GM12878 (cell line): ENCODE results near the gene OR51D1. TPM values are rescaled to one million over a fixed set of nuclear protein-coding genes. Genes with fewer than 3 reads are reported as not detected.

Source experiments
- ATAC-seq: fragments of 200-7000 bp; cut with Tn5 transposase; 3 replicates; pipeline ENCODE4 v1.9.1; 2020; ENCODE audit warnings: mild to moderate bottlenecking, moderate library complexity
- BruUV-seq: library from RNA; stranded (reverse); fragments of 400-500 nt; replicated peaks from 2 replicates; lab custom pipeline; 2021; lab: Mats Ljungman, UMichigan
- CTCF ChIA-PET: fragments of 300-600 bp; sonication (Branson Sonifier 250); formaldehyde crosslinking; extraction: SDS; loops from one replicate; lab custom pipeline; 2021; ENCODE audit warnings: inconsistent platforms; lab: Yijun Ruan, JAX
- POLR2A ChIA-PET: fragments of 350-600 bp; formaldehyde crosslinking; extraction: SDS; loops from one replicate; lab custom pipeline; 2021; ENCODE audit warnings: inconsistent platforms; lab: Charles Lee
- RAD21 ChIA-PET: fragments of 300-600 bp; sonication (Branson Sonifier 250); formaldehyde crosslinking; loops from one replicate; lab custom pipeline; 2023; ENCODE audit warnings: antibody characterized with exemption; ENCODE audit not compliant: unreplicated experiment; lab: Charles Lee
- SMC1A ChIA-PET: fragments of 300-600 bp; sonication (Branson Sonifier 250); formaldehyde crosslinking; loops from one replicate; lab custom pipeline; 2023; ENCODE audit not compliant: unreplicated experiment, uncharacterized antibody; lab: Charles Lee
- DNase-seq: peaks from one replicate; pipeline ENCODE4 v3.0.0-alpha.2; 2011; ENCODE audit warnings: low read depth, low spot score
- FAIRE-seq: peaks from 3 replicates; lab custom pipeline; 2011; peaks lifted over from hg19 to GRCh38; lab: Jason Lieb, UNC
- H2AFZ ChIP-seq: 2 replicates; pipeline ENCODE4 v1.6.0; 2011; ENCODE audit warnings: low read depth, low read length, control low read depth; ENCODE audit not compliant: control insufficient read depth
- H3K27ac ChIP-seq: 2 replicates; pipeline ENCODE4 v1.5.1; 2011; ENCODE audit warnings: control low read depth; ENCODE audit not compliant: control insufficient read depth, insufficient read depth
- H3K27me3 ChIP-seq, 2 experiments: replicated peaks in 1 of 2; 2 replicates each; pipeline versions ENCODE4 v1.6.0 to v1.6.1; 2011; ENCODE audit warnings: low read length in 1 of 2; ENCODE audit not compliant: control insufficient read depth in 2 of 2, insufficient read depth in 2 of 2
- H3K36me3 ChIP-seq, 2 experiments: 2 replicates each; pipeline ENCODE4 v1.5.1; 2011; ENCODE audit warnings: low read length in 1 of 2; ENCODE audit not compliant: control insufficient read depth in 2 of 2, insufficient read depth in 2 of 2
- H3K4me1 ChIP-seq: 2 replicates; pipeline ENCODE4 v1.6.1; 2011; ENCODE audit warnings: mild to moderate bottlenecking, low read length, moderate library complexity, mixed read lengths; ENCODE audit not compliant: control insufficient read depth, insufficient read depth
- H3K4me2 ChIP-seq: 2 replicates; pipeline ENCODE4 v1.6.0; 2011; ENCODE audit warnings: control low read depth; ENCODE audit not compliant: control insufficient read depth, insufficient read depth
- H3K4me3 ChIP-seq: fragments of 200-600 bp; sonication (generic); 2 replicates; pipeline ENCODE4 v1.5.1; 2016
- H3K79me2 ChIP-seq: 2 replicates; pipeline ENCODE4 v1.6.0; 2011; ENCODE audit warnings: low read length; ENCODE audit not compliant: control insufficient read depth, insufficient read depth
- H3K9ac ChIP-seq: 2 replicates; pipeline ENCODE4 v1.8.0; 2011; ENCODE audit warnings: low read length, control low read depth, mixed read lengths; ENCODE audit not compliant: control insufficient read depth, insufficient read depth
- H3K9me3 ChIP-seq: replicated peaks from 3 replicates; pipeline ENCODE4 v1.5.1; 2011; ENCODE audit warnings: mild to moderate bottlenecking, low read length; ENCODE audit not compliant: control insufficient read depth, insufficient read depth
- H4K20me1 ChIP-seq: 2 replicates; pipeline ENCODE4 v1.6.0; 2011; ENCODE audit not compliant: control insufficient read depth, insufficient read depth
- CEBPZ ChIP-seq: fragments of 150-350 bp; IDR thresholded peaks from 2 replicates; pipeline ENCODE4 v1.6.1; 2016; ENCODE audit warnings: low read depth, low read length
- ETV6 ChIP-seq, 2 experiments: fragments of 450-650 bp in 1 of 2; IDR thresholded peaks in 1 of 2; conservative IDR thresholded peaks in 1 of 2; 2 replicates each; pipeline ENCODE4 v1.6.1; 2014; ENCODE audit warnings: antibody characterized with exemption in 1 of 2, borderline replicate concordance in 1 of 2, low read depth in 1 of 2, mild to moderate bottlenecking in 1 of 2, moderate library complexity in 1 of 2
- MEF2B ChIP-seq: fragments of 450-650 bp; IDR thresholded peaks from 2 replicates; pipeline ENCODE4 v1.6.1; 2018; ENCODE audit warnings: mild to moderate bottlenecking, moderate library complexity; ENCODE audit not compliant: partially characterized antibody, poor library complexity, severe bottlenecking
- ZBTB40 ChIP-seq: fragments of 450-650 bp; IDR thresholded peaks from 2 replicates; pipeline ENCODE4 v1.6.1; 2016; ENCODE audit warnings: mild to moderate bottlenecking, moderate library complexity, borderline replicate concordance
- WGBS: methylation state at CpG from one replicate; pipeline ENCODE4 v1.1.6; 2016; ENCODE audit warnings: low lambda C conversion rate; ENCODE audit not compliant: insufficient replicate concordance, insufficient coverage; ENCODE audit errors: missing lambda C conversion rate; 5-methylcytosine and 5-hydroxymethylcytosine counted together
- in situ Hi-C: fragments of 300-500 bp; cut with MboI; formaldehyde crosslinking; loops from 9 replicates; pipeline ENCODE4 v1.14.3; 2018; ENCODE audit warnings: mixed read lengths
- intact Hi-C: fragments of 100-400 bp; cut with micrococcal nuclease; formaldehyde crosslinking; loops from one replicate; pipeline ENCODE4 v1.14.2; 2022; ENCODE audit not compliant: unreplicated experiment
- polyA plus RNA-seq, 11 experiments: library from polyadenylated mRNA; depleted of rRNA in 4 of 11; unstranded in 6 of 11; stranded (reverse) in 5 of 11; fragments of >200 nt; fragmentation: Nextera tagmentation in 4 of 11; fragmentation: Illumina TruSeq in 1 of 11; extraction: Ambion mirVana in 4 of 11; extraction: Trizol in 1 of 11; gene quantifications; 1 replicate in 1 of 11; 2 replicates in 10 of 11; pipeline versions ENCODE4 v1.2.1 to v1.2.3, GENCODE V29; 2011 to 2016; ENCODE audit warnings: inconsistent platforms in 2 of 11, missing spikeins in 2 of 11, low read depth in 1 of 11
- total RNA-seq, 4 experiments: library from RNA; depleted of rRNA in 3 of 4; stranded (reverse); fragments of >200 nt in 3 of 4; fragmentation: Illumina TruSeq in 1 of 4; extraction: Trizol in 1 of 4; gene quantifications; 2 replicates each; pipeline versions ENCODE4 v1.2.1 to v1.2.3, GENCODE V29; 2013 to 2021

OR51D1 gene
- total and polyA plus RNA-seq, 10 of the 15 experiments (the other 5 are each of a cell fraction or from before 2014, with no cell fraction given) = 0.06 TPM; not detected in 9

- DNase-seq (no peak), ATAC-seq (no peak), FAIRE-seq (no peak)
- Histone ChIP-seq H3K27me3 (no peaks in the 10 kb centered on the region), H3K36me3 (peaks cover 0 to 3% of the 10 kb centered on the region in 2 experiments; a peak in 1 of 4 replicates), H3K4me1 (no peaks in the 10 kb centered on the region), H3K4me3 (no peak within 1 kb of the TSS), H3K9me3 (no peaks in the 10 kb centered on the region), H3K4me2 (no peak within 1 kb of the TSS), H3K79me2 (no peaks in the 10 kb centered on the region), H3K9ac (no peak within 1 kb of the TSS), H3K27ac (no peak within 1 kb of the TSS), H4K20me1 (no peaks in the 10 kb centered on the region), H2AFZ (no peak within 1 kb of the TSS)
- intact Hi-C loops = no loop called here
- RAD21 ChIA-PET = no interaction called here
- CTCF ChIA-PET = interaction anchor here (1.2 kb wide), 1 partner anchor 14 kb away, joined by 4 read pairs; no protein-coding TSS in a partner anchor
- BruUV-seq = no TSS peak
- TF ChIP-seq CEBPZ = no peak
- TF ChIP-seq ZBTB40 = no peak
- TF ChIP-seq MEF2B = no peak
- TF ChIP-seq ETV6 (conservative IDR thresholded peaks at IDR 0.05 in 1 of 2, IDR thresholded peaks at IDR 0.05 in 1 of 2; ENCODE audit: borderline replicate concordance in 1 of 2, low read depth in 1 of 2) = no peak
- POLR2A ChIA-PET = no interaction called here
- in situ Hi-C loops = no loop called here
- SMC1A ChIA-PET = interaction anchor here (1.2 kb wide), 1 partner anchor 10 kb away, joined by 3 read pairs; no protein-coding TSS in a partner anchor
- WGBS = 88% methylated on average over 1 of the region's 1 CpG
Observed at GRCh38 chr11:4593739-4594138, 43.5 kb upstream of the OR51D1 start, which contains the start of gene OR52I1. TSS of gene OR52I1 (plus strand) at chr11:4594039. CDS start at chr11:4594039, 0 bp downstream.
